H1 (cell line): ENCODE data around the gene CIBAR2. TPM values are rescaled to one million over a fixed set of nuclear protein-coding genes. Genes with fewer than 3 reads are reported as not detected.

ENCODE experiments used
- CTCF ChIA-PET: fragments of 300-600 bp; sonication (Branson Sonifier 250); formaldehyde crosslinking; loops from one replicate; lab custom pipeline; 2021; ENCODE audit not compliant: partially characterized antibody; lab: Charles Lee
- POLR2A ChIA-PET: fragments of 300-600 bp; sonication (Branson Sonifier 250); formaldehyde crosslinking; loops from one replicate; lab custom pipeline; 2021; ENCODE audit warnings: inconsistent platforms; ENCODE audit not compliant: partially characterized antibody; lab: Charles Lee
- DNase-seq, 2 experiments: peaks; one replicate each; pipeline versions ENCODE4 v3.0.0 to v3.0.0-alpha.2; 2010 to 2022; ENCODE audit warnings: low spot score in 2 of 2, low read depth in 1 of 2, mixed read lengths in 1 of 2
- FAIRE-seq: peaks from 2 replicates; lab custom pipeline; 2011; peaks lifted over from hg19 to GRCh38; lab: Jason Lieb, UNC
- H2AFZ ChIP-seq: 2 replicates; pipeline ENCODE4 v1.8.1; 2012; ENCODE audit warnings: low read length, inconsistent platforms
- H2AK5ac ChIP-seq: 2 replicates; pipeline ENCODE4 v1.6.1; 2013; ENCODE audit warnings: low read depth, low read length
- H2BK120ac ChIP-seq: replicated peaks from 2 replicates; pipeline ENCODE3; 2013; ENCODE audit warnings: low read depth, low read length, inconsistent platforms
- H2BK12ac ChIP-seq: 2 replicates; pipeline ENCODE4 v1.6.1; 2013; ENCODE audit warnings: low read depth, low read length
- H2BK15ac ChIP-seq: 2 replicates; pipeline ENCODE4 v1.6.1; 2013; ENCODE audit warnings: low read length
- H2BK20ac ChIP-seq: 2 replicates; pipeline ENCODE4 v1.6.1; 2013; ENCODE audit warnings: low read length
- H2BK5ac ChIP-seq: 2 replicates; pipeline ENCODE4 v1.6.1; 2013; ENCODE audit warnings: low read depth, low read length
- H3K14ac ChIP-seq: 2 replicates; pipeline ENCODE4 v1.6.1; 2013; ENCODE audit warnings: inconsistent platforms; ENCODE audit not compliant: insufficient read length
- H3K18ac ChIP-seq: 2 replicates; pipeline ENCODE4 v1.6.1; 2013; ENCODE audit warnings: low read length; ENCODE audit errors: extremely low read depth
- H3K23ac ChIP-seq: 2 replicates; pipeline ENCODE4 v1.6.1; 2013; ENCODE audit warnings: inconsistent platforms; ENCODE audit not compliant: insufficient read length
- H3K23me2 ChIP-seq: 2 replicates; pipeline ENCODE4 v1.6.1; 2013; ENCODE audit warnings: low read depth, low read length
- H3K27ac ChIP-seq: 2 replicates; pipeline ENCODE4 v1.6.1; 2011; ENCODE audit warnings: low read depth, low read length, inconsistent platforms
- H3K27me3 ChIP-seq, 4 experiments: replicated peaks in 1 of 4; 1 replicate in 1 of 4; 2 replicates in 3 of 4; pipeline versions ENCODE4 v1.6.1 to v1.8.1; 2011 to 2013; ENCODE audit warnings: low read length in 3 of 4, mild to moderate bottlenecking in 3 of 4, inconsistent platforms in 2 of 4, mixed read lengths in 2 of 4, moderate library complexity in 1 of 4; ENCODE audit not compliant: control insufficient read depth in 3 of 4, insufficient read depth in 3 of 4; ENCODE audit errors: extremely low read depth in 1 of 4
- H3K36me3 ChIP-seq, 4 experiments: 2 replicates each; pipeline versions ENCODE4 v1.6.1 to v1.8.1; 2011 to 2013; ENCODE audit warnings: mild to moderate bottlenecking in 4 of 4, low read length in 3 of 4, moderate library complexity in 2 of 4, control low read depth in 1 of 4, inconsistent platforms in 1 of 4; ENCODE audit not compliant: insufficient read depth in 4 of 4, control insufficient read depth in 2 of 4
- H3K4ac ChIP-seq: replicated peaks from 2 replicates; pipeline ENCODE3; 2013; ENCODE audit warnings: low read length, low read depth, mixed read lengths, inconsistent platforms; ENCODE audit not compliant: insufficient read length
- H3K4me1 ChIP-seq, 4 experiments: replicated peaks in 1 of 4; 1 replicate in 1 of 4; 2 replicates in 3 of 4; pipeline versions ENCODE4 v1.6.1 to v1.8.1; 2011 to 2013; ENCODE audit warnings: low read length in 3 of 4, inconsistent platforms in 2 of 4, mixed read lengths in 1 of 4; ENCODE audit not compliant: insufficient read depth in 4 of 4, control insufficient read depth in 3 of 4
- H3K4me2 ChIP-seq, 2 experiments: 2 replicates each; pipeline versions ENCODE4 v1.6.1 to v1.8.1; 2011 to 2013; ENCODE audit warnings: low read depth in 2 of 2, low read length in 2 of 2, control low read depth in 1 of 2, inconsistent platforms in 1 of 2, mild to moderate bottlenecking in 1 of 2; ENCODE audit not compliant: insufficient read depth in 1 of 2
- H3K4me3 ChIP-seq, 4 experiments: fragments of 200-600, 300-600 bp in 1 of 4; sonication (generic), shearing (Covaris generic), sonication (Bioruptor Twin) in 1 of 4; 2 replicates each; pipeline versions ENCODE4 v1.5.1 to v1.8.1; 2011 to 2016; ENCODE audit warnings: low read length in 4 of 4, low read depth in 3 of 4, control low read depth in 2 of 4, inconsistent platforms in 2 of 4, mild to moderate bottlenecking in 2 of 4, mixed read lengths in 1 of 4, moderate library complexity in 1 of 4; ENCODE audit not compliant: insufficient read depth in 2 of 4; ENCODE audit errors: extremely low read depth in 1 of 4
- H3K56ac ChIP-seq: replicated peaks from 2 replicates; pipeline ENCODE3; 2013; ENCODE audit warnings: low read depth, mild to moderate bottlenecking, mixed read lengths, low read length, inconsistent platforms; ENCODE audit not compliant: insufficient read length
- H3K79me1 ChIP-seq: 2 replicates; pipeline ENCODE4 v1.6.1; 2013; ENCODE audit warnings: low read depth, low read length, control low read depth
- H3K79me2 ChIP-seq, 2 experiments: 2 replicates each; pipeline versions ENCODE4 v1.6.1 to v1.8.1; 2012 to 2013; ENCODE audit warnings: low read length in 2 of 2, mild to moderate bottlenecking in 2 of 2, inconsistent platforms in 1 of 2; ENCODE audit not compliant: insufficient read depth in 2 of 2, control insufficient read depth in 1 of 2
- H3K9ac ChIP-seq, 4 experiments: replicated peaks in 1 of 4; 1 replicate in 1 of 4; 2 replicates in 3 of 4; pipeline versions ENCODE4 v1.6.1 to v1.8.1; 2011 to 2013; ENCODE audit warnings: low read depth in 3 of 4, low read length in 3 of 4, control low read depth in 2 of 4, mild to moderate bottlenecking in 2 of 4, moderate library complexity in 2 of 4, inconsistent platforms in 1 of 4; ENCODE audit errors: extremely low read depth in 1 of 4
- H3K9me3 ChIP-seq, 2 experiments: 2 replicates each; pipeline versions ENCODE4 v1.6.1 to v1.8.1; 2012 to 2013; ENCODE audit warnings: mild to moderate bottlenecking in 2 of 2, moderate library complexity in 2 of 2, control low read depth in 1 of 2, inconsistent platforms in 1 of 2, low read depth in 1 of 2, low read length in 1 of 2, mixed read lengths in 1 of 2; ENCODE audit not compliant: insufficient read depth in 2 of 2
- H4K20me1 ChIP-seq, 2 experiments: replicated peaks in 1 of 2; 2 replicates each; pipeline versions ENCODE3 to v1.8.1; 2011 to 2013; ENCODE audit warnings: inconsistent platforms in 2 of 2, low read length in 2 of 2, mild to moderate bottlenecking in 1 of 2; ENCODE audit not compliant: insufficient read depth in 2 of 2, control insufficient read depth in 1 of 2
- H4K5ac ChIP-seq: 2 replicates; pipeline ENCODE4 v1.6.1; 2013; ENCODE audit warnings: low read length, low read depth, mixed read lengths, inconsistent platforms; ENCODE audit not compliant: insufficient read length
- H4K8ac ChIP-seq: 2 replicates; pipeline ENCODE4 v1.8.0; 2013; ENCODE audit warnings: mild to moderate bottlenecking, moderate library complexity, low read length, inconsistent platforms; ENCODE audit not compliant: insufficient read depth; ENCODE audit errors: extremely low read depth
- H4K91ac ChIP-seq: replicated peaks from 2 replicates; pipeline ENCODE3; 2013; ENCODE audit warnings: low read length, mixed read lengths, inconsistent platforms; ENCODE audit not compliant: insufficient read length
- WGBS, 2 experiments: shearing (Covaris generic) in 1 of 2; methylation state at CpG; one replicate each; pipeline versions ENCODE4 v1.1.6 to v1.1.7; 2013 to 2015; ENCODE audit warnings: low lambda C conversion rate in 2 of 2, mixed read lengths in 2 of 2, inconsistent platforms in 1 of 2, low coverage in 1 of 2, missing lambda C conversion rate in 1 of 2; ENCODE audit not compliant: insufficient replicate concordance in 2 of 2, insufficient coverage in 1 of 2, insufficient read length in 1 of 2; ENCODE audit errors: extremely low coverage in 1 of 2, missing lambda C conversion rate in 1 of 2; 5-methylcytosine and 5-hydroxymethylcytosine counted together
- polyA plus RNA-seq, 7 experiments: library from polyadenylated mRNA; depleted of rRNA in 3 of 7; stranded (reverse) in 5 of 7; unstranded in 2 of 7; fragments of >200 nt in 5 of 7; fragments of 200-250 nt in 2 of 7; gene quantifications; 1 replicate in 5 of 7; 2 replicates in 1 of 7; 4 replicates in 1 of 7; pipeline versions ENCODE4 v1.2.1 to v1.2.3, GENCODE V29; 2011 to 2013; ENCODE audit warnings: missing spikeins in 2 of 7, mixed read lengths in 2 of 7
- total RNA-seq: library from RNA; stranded (reverse); fragmentation: NEBNext Ultra II Directional; extraction: Animal tissue kit (Norgen Biotek cat#: 25700); gene quantifications from 2 replicates; pipeline ENCODE4 v1.2.1, GENCODE V29; 2021

CIBAR2 gene
- total and polyA plus RNA-seq, 2 of the 8 experiments (the other 6 are each of a cell fraction or from before 2014, with no cell fraction given) = 0.18 TPM; not detected in 1

DNA sequence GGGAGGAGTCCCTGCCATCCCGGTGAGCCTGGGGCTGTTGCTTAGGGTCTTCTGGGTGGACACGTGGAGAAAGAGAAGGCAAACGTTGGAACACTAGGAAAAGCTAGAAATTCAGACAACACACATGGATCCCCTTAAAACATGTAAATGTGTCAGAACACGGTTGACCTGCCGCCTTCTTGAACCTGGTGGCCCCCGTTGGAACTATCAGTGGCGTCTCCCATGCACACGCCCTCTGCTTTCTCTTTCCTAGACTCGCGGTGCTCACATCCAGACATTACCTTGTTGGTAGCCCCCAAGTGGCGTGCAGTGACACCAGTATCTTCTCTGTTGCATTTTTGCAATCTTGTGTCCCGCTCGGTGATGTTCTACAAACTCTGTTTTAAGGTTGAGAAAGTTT is 18.6 kb downstream of the CIBAR2 start:
- no peak overlapping the region for H4K5ac ChIP-seq
- no peak overlapping the region for H4K91ac ChIP-seq
- H2BK120ac ChIP-seq = no peak overlapping the region
- no peak overlapping the region for H2BK12ac ChIP-seq
- no peak overlapping the region for H4K8ac ChIP-seq
- no peak overlapping the region for H2BK15ac ChIP-seq
- DNase-seq = no peak
- no peak overlapping the region for H3K14ac ChIP-seq
- no peak overlapping the region for H3K4me2 ChIP-seq
- peaks cover 0 to 4% (median 0%) of the 10 kb centered on the region in 4 experiments; a peak in 1 of 7 replicates for H3K27me3 ChIP-seq
- H3K23me2 ChIP-seq = no peaks in the 10 kb centered on the region
- ChIA-PET CTCF (interaction anchor here (1.2 to 1.5 kb wide), 2 partner anchors 21 to 355 kb away, joined by 5 to 9 read pairs; no protein-coding TSS in a partner anchor), POLR2A (no interaction called here)
- no peaks in the 10 kb centered on the region for H3K36me3 ChIP-seq
- no peak overlapping the region for H3K23ac ChIP-seq
- no peaks in the 10 kb centered on the region for H3K9me3 ChIP-seq
- H3K79me1 ChIP-seq = no peaks in the 10 kb centered on the region
- no peak for FAIRE-seq
- H3K4ac ChIP-seq = no peak overlapping the region
- H2AFZ ChIP-seq = no peak overlapping the region
- no peak overlapping the region for H2BK5ac ChIP-seq
- no peak overlapping the region for H2AK5ac ChIP-seq
- no peak overlapping the region for H2BK20ac ChIP-seq
- H3K56ac ChIP-seq = no peak overlapping the region
- H3K79me2 ChIP-seq = no peaks in the 10 kb centered on the region
- 87% methylated on average over 13 of the region's 13 CpGs; no CpG with 5 or more reads in 1 of the 2 experiments for WGBS, 2 experiments
- H3K9ac ChIP-seq = no peak overlapping the region
- H4K20me1 ChIP-seq = no peaks in the 10 kb centered on the region
- no peak overlapping the region for H3K18ac ChIP-seq
- no peaks in the 10 kb centered on the region for H3K4me1 ChIP-seq
- no peak overlapping the region for H3K4me3 ChIP-seq
- H3K27ac ChIP-seq = no peak overlapping the region
